OCI-LY7 (cell line): ENCODE results near the gene PIP.

Experiments
- CTCF ChIP-seq: fragments of 200-600 bp; sonication (generic); conservative IDR thresholded peaks from 2 replicates; pipeline ENCODE4 v1.5.1; 2014; ENCODE audit warnings: mild to moderate bottlenecking, antibody characterized with exemption, low read length, moderate library complexity, mixed read lengths
- EZH2phosphoT487 ChIP-seq: fragments of 200-600 bp; sonication (generic); IDR thresholded peaks from 2 replicates; pipeline ENCODE4 v1.6.1; 2018; ENCODE audit warnings: low read depth, borderline replicate concordance, mild to moderate bottlenecking, mixed run types, antibody characterized with exemption, low read length, moderate library complexity, mixed read lengths

- TF ChIP-seq CTCF: no peak
- TF ChIP-seq EZH2phosphoT487: no peak
Measured at GRCh38 chr7:143104759-143105158, 27.1 kb upstream of the PIP start.
